Activated CD8-positive, alpha-beta memory T cell treated with anti-CD3 and anti-CD28 coated beads for 1 hour (primary cell): ENCODE data around the gene SLC12A1.
A peak's percentile ranks its signal among the peaks of the same experiment; 100 is the strongest.

Source experiments
- DNase-seq, 2 donors: peaks; one replicate each; pipeline ENCODE4 v3.0.0-alpha.2; 2020; ENCODE audit warnings: low read depth in 1 of 2; ENCODE audit errors: extremely low read depth in 1 of 2

The SLC12A1 gene

GRCh38 chr15:48345516-48345915 lies 139.4 kb downstream of the SLC12A1 start:
- no peak for DNase-seq

GRCh38 chr15:48352474-48353072 lies 146.5 kb downstream of the SLC12A1 start:
- peak in 1 of 2 donors; percentile 7 for DNase-seq
